ENCODE data around the gene CDC34.

Gene CDC34

DNA sequence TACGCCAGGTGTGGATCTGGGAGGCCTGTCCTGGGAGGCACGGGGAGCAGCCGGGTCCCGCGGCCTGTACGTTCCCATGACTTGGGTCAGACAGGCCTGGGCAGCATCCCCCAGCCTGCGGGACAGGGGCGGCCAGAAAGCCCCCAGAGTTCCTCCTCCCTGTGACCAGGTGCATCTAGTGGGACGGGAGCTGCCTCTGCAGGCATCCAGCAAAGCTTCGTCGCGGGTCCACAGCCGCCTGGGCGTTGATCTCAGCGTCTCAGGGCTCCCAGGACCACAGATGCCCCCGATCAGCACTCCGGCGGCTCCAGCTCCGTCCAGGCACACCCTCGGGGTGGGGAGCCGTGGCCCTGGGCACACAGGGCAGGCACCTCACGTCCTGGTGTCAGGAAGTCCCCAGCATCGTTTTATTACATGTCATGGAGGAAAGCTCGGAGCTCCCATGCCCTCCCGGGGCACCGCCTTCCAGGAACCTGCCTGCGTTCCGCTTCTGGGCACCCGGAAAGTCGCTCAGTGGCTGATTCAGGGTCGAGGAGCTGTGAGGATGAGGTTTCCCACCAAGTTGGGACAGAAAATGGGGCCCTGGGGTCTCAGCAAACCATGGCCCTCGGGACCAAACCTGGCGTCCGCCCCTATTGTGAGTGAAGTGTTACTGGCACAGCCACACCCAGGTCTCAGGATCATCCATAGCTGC lies 10.8 kb downstream of the CDC34 start:
- no peak for DNase-seq (ENCODE audit: low spot score)

DNA sequence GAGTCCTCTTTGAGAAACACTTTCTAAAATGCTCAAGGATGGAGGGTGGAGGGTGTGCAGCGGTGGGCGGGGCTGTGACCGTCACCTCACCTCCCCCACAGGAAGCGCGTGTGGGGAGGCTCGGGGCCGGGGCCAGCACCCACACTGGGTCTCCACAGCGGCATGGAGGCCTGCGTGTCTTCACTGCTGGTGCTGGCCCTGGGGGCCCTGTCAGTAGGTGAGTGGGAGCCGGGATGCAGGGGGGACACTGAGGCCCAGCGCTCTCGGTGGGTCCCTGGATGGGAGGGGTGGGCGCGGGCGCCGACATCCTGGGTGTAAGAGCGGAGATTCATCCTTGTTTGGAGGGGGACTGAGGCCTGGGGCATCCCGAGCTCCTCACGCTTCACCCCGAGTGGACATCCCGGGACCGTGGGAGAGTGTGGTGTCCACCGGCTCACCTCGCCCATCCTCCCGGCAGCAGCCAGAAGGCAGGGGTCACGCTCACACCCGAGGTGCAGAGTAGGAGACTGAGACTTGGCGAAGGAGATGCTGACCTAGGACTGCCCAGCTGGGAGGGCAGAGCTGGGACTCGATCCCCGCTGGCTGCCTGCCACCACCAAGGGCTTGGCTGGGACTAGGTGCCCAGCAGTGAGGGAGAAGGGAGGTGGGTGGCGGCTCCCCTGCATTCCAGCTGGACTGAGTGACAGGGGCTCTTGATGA lies 12.5 kb downstream of the CDC34 start, which contains the start of gene GZMM:
GZMM (plus strand) TSS at position 144 of the 699 bp plus-strand sequence; CDS start at position 163, 19 bp downstream.
- DNase-seq (ENCODE audit: low spot score), result no peak

DNA sequence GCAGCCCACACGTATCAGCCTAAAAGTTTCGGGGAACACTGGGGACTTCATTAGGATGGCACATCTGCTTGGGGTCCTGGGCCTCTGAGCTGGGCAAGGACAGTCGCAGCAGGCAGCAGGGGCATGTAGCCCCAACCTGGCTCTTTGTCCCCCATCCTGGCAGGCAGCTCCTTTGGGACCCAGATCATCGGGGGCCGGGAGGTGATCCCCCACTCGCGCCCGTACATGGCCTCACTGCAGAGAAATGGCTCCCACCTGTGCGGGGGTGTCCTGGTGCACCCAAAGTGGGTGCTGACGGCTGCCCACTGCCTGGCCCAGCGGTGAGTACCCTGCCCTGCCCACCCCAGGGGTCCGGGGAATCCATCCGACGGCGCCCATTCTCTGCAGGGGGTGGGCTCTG lies 15.6 kb downstream of the CDC34 start:
- no peak for DNase-seq (ENCODE audit: low spot score)

DNA sequence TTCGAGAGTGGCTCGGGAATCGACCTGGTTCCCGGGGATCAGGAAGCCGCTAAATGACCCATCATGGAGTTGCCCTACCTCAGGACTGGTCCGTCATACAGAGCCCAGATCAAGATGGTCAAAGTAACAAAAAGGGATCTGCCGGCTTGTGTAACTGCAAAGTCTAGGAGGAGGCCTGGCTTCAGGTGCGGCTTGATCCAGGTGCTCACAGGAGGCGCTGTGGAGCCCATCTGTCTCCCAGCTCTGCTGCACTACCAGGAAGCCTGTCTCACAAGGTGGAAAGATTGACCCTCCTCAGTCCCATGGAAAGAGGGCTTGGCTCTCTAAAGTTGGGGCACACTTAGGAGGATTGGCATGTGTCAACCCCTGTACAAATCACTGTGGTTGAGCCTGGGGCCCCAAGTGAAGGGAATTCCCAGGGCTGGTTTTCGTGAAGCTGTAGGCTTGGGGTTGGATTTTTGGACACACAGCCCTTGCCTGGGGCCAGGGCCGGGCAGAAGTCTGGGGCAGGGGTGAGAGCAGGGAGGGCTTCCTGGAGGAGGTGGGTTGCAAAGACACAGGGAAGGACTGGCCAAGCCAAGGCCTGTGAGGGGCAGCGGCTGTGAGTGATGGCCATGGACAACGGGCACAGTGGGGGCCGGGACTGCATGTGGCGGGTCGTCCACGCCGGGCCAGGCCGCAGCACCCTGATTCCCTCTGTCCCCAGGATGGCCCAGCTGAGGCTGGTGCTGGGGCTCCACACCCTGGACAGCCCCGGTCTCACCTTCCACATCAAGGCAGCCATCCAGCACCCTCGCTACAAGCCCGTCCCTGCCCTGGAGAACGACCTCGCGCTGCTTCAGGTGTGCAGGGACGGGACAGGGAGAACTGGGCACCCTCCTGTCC lies 16.5 kb downstream of the CDC34 start:
- no peak for DNase-seq (ENCODE audit: low spot score)

DNA sequence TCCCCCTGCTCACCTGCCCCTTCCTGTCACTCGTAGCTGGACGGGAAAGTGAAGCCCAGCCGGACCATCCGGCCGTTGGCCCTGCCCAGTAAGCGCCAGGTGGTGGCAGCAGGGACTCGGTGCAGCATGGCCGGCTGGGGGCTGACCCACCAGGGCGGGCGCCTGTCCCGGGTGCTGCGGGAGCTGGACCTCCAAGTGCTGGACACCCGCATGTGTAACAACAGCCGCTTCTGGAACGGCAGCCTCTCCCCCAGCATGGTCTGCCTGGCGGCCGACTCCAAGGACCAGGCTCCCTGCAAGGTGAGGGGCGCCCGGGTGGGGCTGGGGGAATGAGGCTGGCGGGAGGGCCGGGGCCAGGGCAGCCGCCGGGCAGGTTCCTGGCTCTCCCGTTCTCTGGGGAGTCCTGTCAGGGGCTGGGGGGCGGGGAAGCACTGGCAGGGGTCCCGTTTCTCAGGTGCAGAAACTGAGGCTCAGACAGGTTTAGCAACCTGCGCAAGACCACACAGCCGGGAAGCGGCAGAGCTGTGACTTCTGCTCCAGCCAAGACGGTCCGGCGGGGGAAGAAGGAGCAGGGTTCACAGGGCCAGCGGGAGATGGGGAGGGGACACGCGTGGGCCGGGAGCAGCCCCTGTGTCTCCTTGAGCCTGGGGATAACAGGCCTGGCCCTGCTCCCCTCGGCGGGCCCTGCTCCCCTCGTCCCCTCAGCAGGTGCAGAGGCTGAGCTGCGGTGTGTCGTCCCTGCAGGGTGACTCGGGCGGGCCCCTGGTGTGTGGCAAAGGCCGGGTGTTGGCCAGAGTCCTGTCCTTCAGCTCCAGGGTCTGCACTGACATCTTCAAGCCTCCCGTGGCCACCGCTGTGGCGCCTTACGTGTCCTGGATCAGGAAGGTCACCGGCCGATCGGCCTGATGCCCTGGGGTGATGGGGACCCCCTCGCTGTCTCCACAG lies 17.6 kb downstream of the CDC34 start:
- DNase-seq (ENCODE audit: low spot score), result no peak

DNA sequence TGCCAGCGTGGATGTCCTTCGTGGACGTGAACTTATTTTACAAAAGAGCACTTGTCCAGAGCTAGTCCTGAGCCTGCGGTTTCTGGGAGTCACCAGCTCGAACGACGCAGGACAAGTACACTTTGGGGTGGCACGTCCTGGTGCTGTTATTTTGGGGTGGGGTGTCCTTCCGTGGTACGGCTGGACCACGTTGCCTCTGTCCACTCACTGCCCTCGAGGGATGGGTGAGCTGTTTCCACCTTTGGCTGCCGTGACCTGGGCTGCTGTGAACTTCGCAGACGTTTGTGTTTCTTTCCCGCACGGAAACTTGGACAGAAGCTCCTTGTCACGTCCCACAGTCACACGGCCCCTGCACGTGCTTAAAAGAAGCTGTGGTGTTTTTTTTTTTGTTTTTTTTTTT lies 23.3 kb downstream of the CDC34 start:
- no peak for DNase-seq (ENCODE audit: low spot score)

DNA sequence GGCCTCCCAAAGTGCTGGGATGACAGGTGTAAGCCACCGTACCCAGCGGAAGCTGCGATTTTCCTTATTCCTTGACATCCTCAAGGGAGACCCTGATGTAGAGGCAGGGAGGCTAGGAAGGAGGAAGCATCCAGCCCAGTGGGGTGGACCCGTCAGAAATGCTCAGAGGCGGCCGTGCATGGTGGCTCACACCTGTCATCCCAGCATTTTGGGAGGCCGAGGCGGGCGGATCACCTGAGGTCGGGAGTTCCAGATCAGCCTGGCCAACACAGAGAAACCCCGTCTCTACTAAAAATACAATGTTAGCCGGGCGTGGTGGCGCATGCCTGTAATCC lies 23.9 kb downstream of the CDC34 start:
- DNase-seq (ENCODE audit: low spot score), result no peak

DNA sequence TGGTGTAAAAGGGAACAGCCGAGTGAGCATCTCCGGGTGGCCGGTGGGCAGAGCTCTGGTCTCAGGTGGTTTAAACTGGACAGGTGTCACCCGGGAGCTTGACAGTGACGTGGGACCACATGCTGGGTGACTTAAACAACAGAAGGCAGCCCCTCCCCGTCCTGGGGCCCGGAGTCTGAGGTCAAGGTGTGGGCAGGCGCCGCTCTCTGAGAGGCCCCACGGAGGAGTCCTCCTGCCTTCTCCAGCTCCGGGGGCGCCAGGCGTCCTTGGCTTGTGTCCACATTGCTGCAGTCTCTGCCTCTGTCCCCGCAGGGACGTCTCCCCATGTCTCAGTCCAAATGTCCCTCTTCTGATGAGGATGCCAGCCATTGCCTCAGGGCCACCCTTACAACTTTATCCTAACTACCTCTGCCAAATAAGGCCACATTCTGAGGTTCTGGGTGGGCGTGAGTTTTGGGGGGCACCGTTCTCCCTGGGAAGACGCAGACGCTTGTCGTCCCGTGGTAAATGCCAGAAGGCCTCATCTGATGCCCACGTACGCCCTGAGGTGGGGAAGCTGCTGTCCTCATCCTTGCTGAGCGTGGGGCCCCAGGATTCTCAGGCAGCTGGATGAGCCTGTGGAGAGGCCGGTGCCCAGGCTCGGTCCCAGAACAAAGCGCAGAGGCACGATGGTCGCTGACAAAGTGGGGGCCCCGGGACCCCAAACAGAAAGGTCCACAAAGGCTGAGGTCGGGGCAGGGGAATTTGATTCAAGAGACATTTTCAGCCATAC lies 25.2 kb downstream of the CDC34 start:
- no peak for DNase-seq (ENCODE audit: low spot score)

DNA sequence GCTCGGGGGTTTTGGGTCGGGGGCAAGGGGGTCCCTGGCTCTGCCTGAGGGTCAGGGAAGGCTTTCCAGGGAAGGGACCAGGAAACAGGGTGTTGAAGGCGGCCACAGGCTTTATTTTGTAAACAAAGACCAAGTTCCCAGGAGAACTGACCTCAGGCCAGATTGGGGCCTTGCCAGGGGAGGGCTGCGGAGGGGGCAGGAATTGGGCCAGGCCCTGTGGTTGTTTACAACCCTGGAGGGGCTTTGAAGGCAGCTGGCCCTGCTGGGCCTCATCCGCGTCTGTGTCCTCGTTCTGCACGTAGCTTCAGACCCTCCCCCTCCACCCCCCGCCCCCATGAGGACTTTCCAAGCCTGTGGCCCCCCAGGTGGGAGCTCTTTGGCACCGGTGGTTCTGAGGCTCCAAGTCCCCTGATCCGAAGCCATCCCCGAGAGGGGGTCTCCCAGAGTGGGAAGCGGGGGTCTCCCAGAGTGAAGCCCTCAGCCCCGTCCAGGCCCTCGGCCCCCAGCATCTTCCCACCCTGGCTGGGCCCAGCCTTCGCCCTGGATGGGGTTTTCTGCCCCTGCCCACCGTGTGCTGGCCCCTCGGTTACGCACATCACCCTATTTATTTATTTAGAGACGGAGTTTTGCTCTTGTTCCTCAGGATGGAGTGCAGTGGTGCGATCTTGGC lies 27.3 kb downstream of the CDC34 start:
- DNase-seq (ENCODE audit: low spot score), result no peak

DNA sequence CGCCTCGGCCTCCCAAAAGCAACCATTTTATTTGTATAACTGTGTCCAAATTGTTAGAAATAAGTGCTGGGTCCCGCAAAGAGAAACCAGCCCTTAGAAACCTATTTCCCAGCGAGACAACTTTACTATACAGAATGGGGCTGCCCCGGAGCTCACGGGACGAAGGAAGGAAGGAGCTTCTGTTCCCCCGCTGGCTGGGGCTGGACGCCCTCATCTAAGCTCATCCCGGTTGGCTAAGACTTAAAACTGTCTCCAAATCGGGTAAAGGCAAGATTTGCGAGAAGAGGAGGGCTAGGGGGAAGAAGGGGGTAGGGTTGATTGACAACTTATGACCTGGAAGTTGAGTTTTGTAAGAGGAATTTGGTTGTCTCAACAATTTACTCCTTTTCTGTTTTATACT lies 28.6 kb downstream of the CDC34 start:
- DNase-seq (ENCODE audit: low spot score), result no peak

DNA sequence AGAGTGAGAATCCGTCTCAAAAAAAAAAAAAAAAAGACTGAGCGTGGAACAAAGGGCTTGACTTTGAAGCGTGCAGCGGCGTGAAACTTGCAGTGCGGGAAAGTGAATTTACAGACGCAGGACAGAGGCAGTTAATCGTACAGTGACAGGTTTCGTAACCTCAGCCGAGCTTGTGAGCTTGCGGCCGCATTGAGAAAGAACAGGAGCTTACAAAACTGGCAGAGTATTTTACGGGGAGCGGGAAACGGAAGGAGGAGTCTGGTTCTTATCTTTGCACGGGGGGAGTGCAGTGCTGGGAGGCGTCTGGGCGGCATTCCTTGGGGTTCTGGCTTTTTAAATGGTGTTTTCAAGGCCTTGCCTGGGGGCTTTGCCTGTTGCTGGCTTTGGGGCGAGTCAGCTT lies 34.8 kb downstream of the CDC34 start:
- no peak for DNase-seq (ENCODE audit: low spot score)

DNA sequence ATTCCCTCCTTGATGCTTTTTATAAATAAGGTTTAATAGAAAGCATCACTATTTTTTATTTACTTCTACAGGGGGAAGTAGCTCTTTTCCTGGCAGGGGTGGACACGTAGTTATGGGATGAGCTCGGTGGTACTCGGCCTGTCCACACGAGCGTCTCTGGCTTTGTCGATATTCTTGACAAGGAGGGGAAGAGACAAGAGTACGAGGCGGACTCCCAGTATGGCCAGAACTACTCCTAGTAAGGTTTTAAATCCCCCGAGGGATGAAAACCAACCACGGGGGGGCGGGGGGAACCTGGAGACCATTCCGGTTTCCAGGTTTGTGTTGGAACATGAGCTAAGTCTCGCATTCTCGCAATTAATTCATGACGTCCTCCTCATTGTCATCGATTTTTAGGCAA lies 35.3 kb downstream of the CDC34 start:
- no peak for DNase-seq (ENCODE audit: low spot score)

DNA sequence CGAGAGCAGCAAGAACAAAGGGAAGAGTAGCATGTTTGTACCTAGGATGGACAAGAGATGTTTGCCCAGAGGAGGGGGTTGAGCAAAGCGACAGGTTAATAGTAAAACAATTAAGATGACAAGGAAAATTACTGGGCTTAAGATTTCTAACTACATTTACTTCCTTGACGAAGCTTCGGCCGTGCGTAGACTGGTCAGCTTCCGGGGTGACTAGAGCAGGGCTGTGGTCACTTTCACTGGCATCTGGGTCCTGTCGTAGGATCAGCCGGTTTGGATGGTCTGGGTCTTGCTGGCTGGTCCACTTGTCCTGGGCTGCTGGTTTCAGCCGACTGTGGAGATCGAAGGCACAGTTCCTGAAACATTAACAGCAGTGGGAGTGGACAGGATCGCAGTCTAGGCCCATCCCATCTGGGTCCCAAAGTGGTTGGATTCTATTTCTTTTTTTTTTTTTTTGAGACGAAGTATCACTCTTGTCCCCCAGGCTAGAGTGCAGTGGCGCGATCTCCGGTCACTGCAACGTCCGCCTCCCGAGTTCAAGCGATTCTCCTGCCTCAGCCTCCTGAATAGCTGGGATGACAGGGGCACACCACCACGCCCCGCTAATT lies 35.8 kb downstream of the CDC34 start:
- no peak for DNase-seq (ENCODE audit: low spot score)

DNA sequence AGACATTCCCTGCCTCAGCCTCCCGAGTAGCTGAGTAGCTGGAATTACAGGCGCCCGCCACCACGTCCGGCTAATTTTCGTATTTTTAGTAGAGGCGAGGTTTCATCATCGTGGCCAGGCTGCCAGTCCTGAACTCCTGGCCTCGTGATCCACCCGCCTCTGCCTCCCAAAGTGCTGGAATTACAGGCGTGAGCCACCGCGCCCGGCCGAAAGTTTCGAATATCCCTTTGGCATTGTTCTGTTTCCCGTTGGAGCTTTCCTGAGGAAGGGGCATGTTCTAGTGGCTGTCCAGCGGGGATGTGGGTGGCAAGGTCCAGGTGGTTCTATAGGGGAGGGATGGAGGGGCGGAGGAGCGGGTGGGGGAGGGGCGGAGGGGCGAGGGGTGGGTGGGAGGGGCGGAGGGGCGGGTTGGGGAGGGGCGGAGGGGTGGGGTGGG lies 38.7 kb downstream of the CDC34 start:
- DNase-seq (ENCODE audit: low spot score), result no peak

DNA sequence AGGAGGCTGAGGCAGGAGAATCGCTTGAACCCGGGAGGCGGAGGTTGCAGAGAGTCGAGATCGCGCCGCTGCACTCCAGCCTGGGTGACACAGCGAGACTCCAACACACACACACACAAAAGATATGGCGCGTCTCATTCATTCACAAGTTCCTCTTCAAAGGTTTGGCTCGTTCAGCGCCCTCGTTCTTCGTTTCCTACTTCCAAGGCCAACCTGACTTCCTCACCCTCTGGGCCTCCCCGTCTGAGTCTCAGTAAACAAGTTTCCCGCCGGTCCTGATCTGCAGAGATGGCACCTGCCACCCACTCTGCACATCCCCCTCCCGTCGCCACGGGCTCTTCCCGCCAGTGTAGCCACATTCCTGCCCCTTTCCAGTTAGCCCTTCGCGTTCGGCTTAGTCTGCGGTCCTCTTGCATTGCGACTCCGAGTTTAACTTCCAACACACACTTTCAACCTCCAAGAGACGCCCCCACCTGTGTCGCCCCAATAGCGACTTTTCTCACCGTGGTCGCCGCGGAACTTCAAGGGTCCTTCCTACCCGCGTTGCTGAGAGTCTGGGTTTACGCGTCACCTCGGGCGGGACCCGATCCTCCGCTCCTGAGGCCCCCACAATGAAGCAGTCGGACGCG lies 39.5 kb downstream of the CDC34 start:
- peak; percentile 51 for DNase-seq (ENCODE audit: low spot score)

DNA sequence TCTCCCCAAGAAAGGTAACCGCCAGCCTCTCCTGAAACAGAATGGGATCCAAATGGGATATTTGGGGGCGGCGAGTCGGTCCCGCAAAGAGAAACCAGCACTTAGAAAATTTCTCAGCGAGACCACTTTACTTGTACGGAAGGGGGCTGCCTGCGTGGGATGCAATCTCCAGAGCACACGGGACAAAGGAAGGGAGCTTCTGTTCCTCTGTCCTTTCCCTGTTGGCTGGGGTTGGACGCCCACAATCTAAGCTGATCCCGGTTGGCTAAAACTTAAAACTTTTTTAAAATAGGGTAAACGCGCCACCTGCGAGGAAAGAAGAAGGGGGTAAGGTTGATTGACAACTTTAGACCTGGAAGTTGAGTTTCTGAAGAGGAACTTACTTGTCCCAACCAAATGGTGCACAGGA lies 40.0 kb downstream of the CDC34 start:
- DNase-seq (ENCODE audit: low spot score), result peak; percentile 49

DNA sequence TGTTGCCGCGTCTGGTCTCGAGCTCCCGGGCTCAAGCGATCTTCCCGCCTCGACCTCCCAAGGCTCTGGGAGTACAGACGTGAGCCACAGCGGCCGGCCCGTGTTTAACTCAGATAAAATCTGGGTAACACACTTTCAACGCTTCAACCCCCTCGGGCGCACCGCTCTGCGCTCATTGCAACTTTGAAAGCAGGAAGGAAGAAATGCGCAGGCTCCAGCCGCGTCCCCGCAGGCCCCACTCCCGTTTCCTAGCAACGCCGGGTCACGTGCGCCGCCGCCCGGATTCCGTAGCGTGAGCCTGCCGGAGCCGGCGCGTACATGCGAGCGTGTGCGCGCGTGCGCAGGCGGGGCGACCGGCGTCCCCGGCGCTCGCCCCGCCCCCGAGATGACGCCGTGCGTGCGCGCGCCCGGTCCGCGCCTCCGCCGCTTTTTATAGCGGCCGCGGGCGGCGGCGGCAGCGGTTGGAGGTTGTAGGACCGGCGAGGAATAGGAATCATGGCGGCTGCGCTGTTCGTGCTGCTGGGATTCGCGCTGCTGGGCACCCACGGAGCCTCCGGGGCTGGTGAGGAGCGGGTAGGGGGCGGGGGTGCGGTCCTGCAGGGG lies 40.7 kb downstream of the CDC34 start, which contains the start of gene BSG:
BSG (plus strand) TSS at position 457 of the 603 bp plus-strand sequence; CDS start at position 496, 39 bp downstream.
- peak; percentile 100 for DNase-seq (ENCODE audit: low spot score)

DNA sequence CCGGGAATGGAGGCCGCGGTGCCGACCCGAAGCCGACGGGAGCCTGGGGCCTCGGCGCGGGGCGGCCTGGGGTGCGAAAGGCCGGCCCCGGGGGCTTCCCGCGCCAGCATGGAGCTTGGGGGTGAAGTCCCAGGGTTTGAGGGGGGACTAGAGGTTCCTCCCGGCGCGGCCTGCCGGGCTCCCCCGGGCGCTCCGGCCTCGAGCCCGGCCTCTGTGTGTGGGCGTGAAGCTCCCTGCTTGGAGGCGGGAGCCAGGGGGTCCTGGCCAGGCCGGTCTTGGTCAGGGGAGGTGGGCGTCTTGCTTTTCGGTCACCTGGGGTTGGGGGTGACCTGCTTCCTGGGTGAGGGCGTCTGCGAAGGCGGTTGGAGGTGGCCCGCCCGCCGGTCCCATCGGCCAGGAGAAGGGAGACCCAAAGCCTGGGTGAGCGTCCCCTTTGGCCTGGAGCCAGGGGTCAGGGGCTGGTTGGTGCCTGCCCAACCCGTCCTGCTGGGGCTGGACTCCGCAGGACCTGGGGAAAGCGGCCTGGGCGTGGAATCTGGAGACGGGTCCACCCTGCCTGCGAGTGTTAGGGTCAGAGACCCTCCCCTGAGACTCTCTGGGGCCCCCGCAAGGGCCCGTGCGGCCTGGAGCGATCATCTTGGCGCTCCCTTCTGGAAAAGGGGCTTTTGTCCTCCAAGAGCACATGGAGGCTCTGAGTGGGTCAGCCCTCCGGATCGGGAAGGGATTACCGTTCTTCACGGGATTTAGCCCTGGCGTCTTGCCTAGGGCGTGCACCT lies 41.4 kb downstream of the CDC34 start:
- DNase-seq (ENCODE audit: low spot score), result peak; percentile 62

All from LoVo (cell line).